ENCODE measurements around the gene SSBP4.

Gene SSBP4

GRCh38 chr19:18475004-18475453 is 55.8 kb downstream of the SSBP4 start:
- Histone ChIP-seq H3K79me2 (ENCODE audit: insufficient read depth, low read depth) (peaks cover 71% of the 10 kb centered on the region), H3K4me3 (IDR thresholded peaks at IDR 0.05; ENCODE audit: insufficient read depth, low read depth, low read length) (no peak overlapping the region), H3K9ac (no peak overlapping the region), H2AFZ (ENCODE audit: low read depth) (no peak overlapping the region), H3K27ac (no peak overlapping the region), H3K36me3 (ENCODE audit: insufficient read depth) (no peaks in the 10 kb centered on the region), H3K27me3 (ENCODE audit: insufficient read depth, low read depth) (no peaks in the 10 kb centered on the region), H3K4me2 (no peak overlapping the region), H3K4me1 (ENCODE audit: low read depth, poor library complexity, severe bottlenecking) (peaks cover 11% of the 10 kb centered on the region), H4K20me1 (ENCODE audit: insufficient read depth) (peaks cover 39% of the 10 kb centered on the region)
- TF ChIP-seq CTCF (conservative IDR thresholded peaks at IDR 0.05; ENCODE audit: low read depth, low read length): no peak

- no peak overlapping the region for H3K27ac ChIP-seq
Measured at GRCh38 chr19:18475762-18476331, 56.6 kb downstream of the SSBP4 start.

GRCh38 chr19:18476507-18477041 is 57.4 kb downstream of the SSBP4 start:
- Histone ChIP-seq H2AFZ (ENCODE audit: low read depth) (no peak overlapping the region), H3K4me1 (ENCODE audit: low read depth, poor library complexity, severe bottlenecking) (peaks cover 17% of the 10 kb centered on the region), H4K20me1 (ENCODE audit: insufficient read depth) (peaks cover 42% of the 10 kb centered on the region), H3K79me2 (ENCODE audit: insufficient read depth, low read depth) (peaks cover 86% of the 10 kb centered on the region), H3K4me3 (IDR thresholded peaks at IDR 0.05; ENCODE audit: insufficient read depth, low read depth, low read length) (no peak overlapping the region), H3K9ac (no peak overlapping the region), H3K36me3 (ENCODE audit: insufficient read depth) (no peaks in the 10 kb centered on the region), H3K27ac (no peak overlapping the region), H3K27me3 (ENCODE audit: insufficient read depth, low read depth) (no peaks in the 10 kb centered on the region), H3K4me2 (no peak overlapping the region; the same call in 1 of the 2 replicates)
- TF ChIP-seq CTCF (conservative IDR thresholded peaks at IDR 0.05; ENCODE audit: low read depth, low read length): no peak

More at GRCh38 chr19:18475762-18476331, 56.6 kb downstream of the SSBP4 start:
- H2AFZ ChIP-seq (ENCODE audit: low read depth): no peak overlapping the region
- peaks cover 79% of the 10 kb centered on the region for H3K79me2 ChIP-seq (ENCODE audit: insufficient read depth, low read depth)
- peaks cover 17% of the 10 kb centered on the region for H3K4me1 ChIP-seq (ENCODE audit: low read depth, poor library complexity, severe bottlenecking)
- no peaks in the 10 kb centered on the region for H3K36me3 ChIP-seq (ENCODE audit: insufficient read depth)
- H4K20me1 ChIP-seq (ENCODE audit: insufficient read depth): peaks cover 41% of the 10 kb centered on the region
- no peaks in the 10 kb centered on the region for H3K27me3 ChIP-seq (ENCODE audit: insufficient read depth, low read depth)
- no peak overlapping the region for H3K4me2 ChIP-seq
- no peak overlapping the region for H3K9ac ChIP-seq
- no peak for TF ChIP-seq CTCF (conservative IDR thresholded peaks at IDR 0.05; ENCODE audit: low read depth, low read length)
- no peak overlapping the region for H3K4me3 ChIP-seq (IDR thresholded peaks at IDR 0.05; ENCODE audit: insufficient read depth, low read depth, low read length)

- no peak overlapping the region; the same call in 1 of the 2 replicates for H3K4me2 ChIP-seq
- H3K27ac ChIP-seq: no peak overlapping the region
- no peak overlapping the region for H2AFZ ChIP-seq (ENCODE audit: low read depth)
Measured at GRCh38 chr19:18477042-18477779, 58.0 kb downstream of the SSBP4 start.

More at GRCh38 chr19:18477042-18477779, 58.0 kb downstream of the SSBP4 start:
- Histone ChIP-seq H3K36me3 (ENCODE audit: insufficient read depth) (no peaks in the 10 kb centered on the region), H3K4me1 (ENCODE audit: low read depth, poor library complexity, severe bottlenecking) (peaks cover 17% of the 10 kb centered on the region), H3K9ac (no peak overlapping the region), H3K79me2 (ENCODE audit: insufficient read depth, low read depth) (peaks cover 93% of the 10 kb centered on the region), H4K20me1 (ENCODE audit: insufficient read depth) (peaks cover 43% of the 10 kb centered on the region), H3K4me3 (IDR thresholded peaks at IDR 0.05; ENCODE audit: insufficient read depth, low read depth, low read length) (no peak overlapping the region), H3K27me3 (ENCODE audit: insufficient read depth, low read depth) (no peaks in the 10 kb centered on the region)
- no peak for TF ChIP-seq CTCF (conservative IDR thresholded peaks at IDR 0.05; ENCODE audit: low read depth, low read length)
